Activated T-cell treated with anti-CD3 and anti-CD28 coated beads, Interleukin-2, amount 50 U/mL, for 24 hours (primary cell): ENCODE results near the gene ACOX3.
A peak's percentile ranks its signal among the peaks of the same experiment; 100 is the strongest.
"Not testable (repeated sequence)": the region's sequence is repeated elsewhere in the genome, so short reads cannot be mapped to it uniquely, and the experiment has no call there.

ENCODE experiments used
- DNase-seq: peaks from one replicate; pipeline ENCODE4 v3.0.0-alpha.2; 2020
- H3K27ac Mint-ChIP-seq: 2 replicates; pipeline ENCODE4 v1.8.0; 2020; ENCODE audit warnings: mild to moderate bottlenecking, mixed read lengths
- H3K27me3 Mint-ChIP-seq: 2 replicates; pipeline ENCODE4 v1.8.0; 2020; ENCODE audit warnings: mixed read lengths
- H3K36me3 Mint-ChIP-seq: 2 replicates; pipeline ENCODE4 v1.8.0; 2020; ENCODE audit warnings: low read depth, mixed read lengths
- H3K4me1 Mint-ChIP-seq: 2 replicates; pipeline ENCODE4 v1.8.0; 2020; ENCODE audit warnings: low read depth, mixed read lengths
- H3K4me3 Mint-ChIP-seq: 2 replicates; pipeline ENCODE4 v1.8.0; 2020; ENCODE audit warnings: mild to moderate bottlenecking, moderate library complexity, mixed read lengths
- H3K9me3 Mint-ChIP-seq: 2 replicates; pipeline ENCODE4 v1.8.0; 2020; ENCODE audit warnings: mixed read lengths

The ACOX3 gene

DNA sequence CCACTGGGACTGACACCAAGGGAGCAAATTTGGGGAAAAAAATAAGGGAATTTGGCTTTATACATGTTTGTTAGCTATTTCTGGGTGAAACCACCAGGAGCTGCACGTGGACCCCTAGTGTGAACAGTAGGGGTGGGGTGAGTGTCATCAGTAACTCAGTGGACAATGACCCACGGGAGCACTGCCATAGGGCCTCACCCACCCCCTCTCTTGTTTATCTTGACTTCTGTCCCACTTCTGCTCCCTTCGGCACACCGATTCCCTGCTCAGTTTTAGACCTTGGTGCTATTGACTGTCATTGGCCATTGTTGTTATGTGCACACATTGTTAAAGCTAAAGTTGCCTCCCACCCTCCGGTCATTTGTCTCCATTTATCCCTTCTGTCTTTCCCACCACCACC is 9.0 kb downstream of the ACOX3 start:
- H3K4me1 Mint-ChIP-seq = peaks cover 37% of the 10 kb centered on the region
- DNase-seq = no peak
- no peak overlapping the region for H3K4me3 Mint-ChIP-seq
- peaks cover 26% of the 10 kb centered on the region for H3K36me3 Mint-ChIP-seq
- no peak overlapping the region for H3K27ac Mint-ChIP-seq
- H3K9me3 Mint-ChIP-seq = no peaks in the 10 kb centered on the region
- H3K27me3 Mint-ChIP-seq = no peaks in the 10 kb centered on the region

- no peaks in the 10 kb centered on the region for H3K27me3 Mint-ChIP-seq
- peaks cover 26% of the 10 kb centered on the region for H3K4me1 Mint-ChIP-seq
- peak; percentile 99 for DNase-seq
- H3K9me3 Mint-ChIP-seq = no peaks in the 10 kb centered on the region
- H3K4me3 Mint-ChIP-seq = peak overlapping the region; percentile 93
- peaks cover 8% of the 10 kb centered on the region for H3K36me3 Mint-ChIP-seq
- H3K27ac Mint-ChIP-seq = peak overlapping the region; percentile 94
Observed at GRCh38 chr4:8428288-8429097, 12.0 kb downstream of the ACOX3 start.

DNA sequence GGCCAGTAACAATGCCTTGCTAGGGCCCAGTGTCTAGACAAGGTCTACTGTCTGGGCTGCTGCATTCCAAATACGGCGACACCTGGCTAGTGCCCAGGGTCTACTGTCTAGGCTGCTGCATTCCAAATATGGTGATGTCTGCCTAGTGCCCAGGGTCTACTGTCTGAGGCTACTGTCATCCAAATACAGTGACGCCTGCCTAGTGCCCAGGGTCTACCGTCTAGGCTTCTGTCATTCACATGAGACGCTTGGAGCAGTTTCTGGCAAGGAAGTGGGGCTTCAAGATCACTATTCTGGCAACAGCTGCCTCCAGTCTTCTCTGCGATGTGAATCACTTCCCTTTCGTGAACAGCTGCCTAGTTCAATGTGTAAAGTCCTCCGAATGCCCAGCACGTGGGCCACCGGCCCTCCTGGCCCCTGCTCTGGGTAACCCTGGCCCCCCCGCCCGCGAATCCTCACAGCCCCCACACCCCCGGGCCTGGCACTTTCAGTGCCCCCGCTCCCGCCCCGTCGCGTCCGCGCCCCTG is 12.7 kb downstream of the ACOX3 start:
- DNase-seq = no peak
- peak overlapping the region; percentile 93 for H3K4me3 Mint-ChIP-seq
- peaks cover 26% of the 10 kb centered on the region for H3K4me1 Mint-ChIP-seq
- H3K27ac Mint-ChIP-seq = peak overlapping the region; percentile 94
- H3K9me3 Mint-ChIP-seq = no peaks in the 10 kb centered on the region
- peaks cover 6% of the 10 kb centered on the region for H3K36me3 Mint-ChIP-seq
- H3K27me3 Mint-ChIP-seq = no peaks in the 10 kb centered on the region

GRCh38 chr4:8427262-8427661 is 13.3 kb downstream of the ACOX3 start:
- no peak for DNase-seq
- Mint-ChIP-seq H3K36me3 (peaks cover 6% of the 10 kb centered on the region), H3K27ac (no peak overlapping the region)

DNA sequence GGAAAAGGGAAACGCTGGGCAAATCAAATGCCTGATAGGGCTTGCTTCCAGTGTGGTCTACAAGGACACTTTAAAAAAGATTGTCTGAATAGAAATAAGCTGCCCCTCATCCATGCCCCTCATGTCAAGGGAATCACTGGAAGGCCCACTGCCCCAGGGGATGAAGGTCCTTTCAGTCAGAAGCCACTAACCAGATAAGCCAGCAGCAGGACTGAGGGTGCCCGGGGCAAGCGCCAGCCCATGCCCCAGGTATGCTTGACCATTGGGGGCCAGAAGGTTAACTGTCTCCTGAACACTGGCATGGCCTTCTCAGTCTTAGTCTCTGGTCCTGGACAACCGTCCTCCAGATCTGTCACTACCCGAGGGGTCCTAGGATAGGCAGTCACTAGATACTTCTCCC is 17.7 kb downstream of the ACOX3 start:
- Mint-ChIP-seq H3K27me3 (no peaks in the 10 kb centered on the region), H3K4me1 (peaks cover 56% of the 10 kb centered on the region), H3K4me3 (no peak overlapping the region), H3K9me3 (no peaks in the 10 kb centered on the region), H3K36me3 (peaks cover 22% of the 10 kb centered on the region), H3K27ac (no peak overlapping the region)
- DNase-seq = no peak

More at GRCh38 chr4:8427262-8427661, 13.3 kb downstream of the ACOX3 start:
- Mint-ChIP-seq H3K9me3 (no peaks in the 10 kb centered on the region), H3K4me3 (peak overlapping the region; percentile 93), H3K27me3 (no peaks in the 10 kb centered on the region), H3K4me1 (peaks cover 27% of the 10 kb centered on the region)

DNA sequence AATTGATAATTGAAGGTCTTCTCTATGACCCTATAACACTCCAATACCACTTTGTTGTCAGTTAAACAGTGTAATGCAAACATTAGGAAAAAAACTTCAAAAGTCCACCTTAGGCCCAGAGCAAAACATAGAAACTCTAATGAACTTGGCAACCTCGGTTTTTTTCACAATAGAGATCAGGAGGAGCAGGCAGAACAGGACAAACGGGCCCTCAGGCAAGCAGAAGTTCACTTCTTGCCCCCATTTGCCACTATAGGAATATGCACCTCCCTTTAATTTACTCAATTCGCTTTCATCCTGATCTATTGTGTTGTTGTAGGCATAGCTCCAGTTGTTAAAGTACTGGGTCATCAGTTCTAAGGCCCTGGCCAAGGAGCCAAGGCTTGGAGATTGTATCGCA is 18.2 kb downstream of the ACOX3 start:
- no peak for DNase-seq
- Mint-ChIP-seq H3K27ac (no peak overlapping the region), H3K27me3 (no peaks in the 10 kb centered on the region), H3K9me3 (no peaks in the 10 kb centered on the region), H3K4me3 (no peak overlapping the region), H3K4me1 (peaks cover 55% of the 10 kb centered on the region), H3K36me3 (peaks cover 22% of the 10 kb centered on the region)

DNA sequence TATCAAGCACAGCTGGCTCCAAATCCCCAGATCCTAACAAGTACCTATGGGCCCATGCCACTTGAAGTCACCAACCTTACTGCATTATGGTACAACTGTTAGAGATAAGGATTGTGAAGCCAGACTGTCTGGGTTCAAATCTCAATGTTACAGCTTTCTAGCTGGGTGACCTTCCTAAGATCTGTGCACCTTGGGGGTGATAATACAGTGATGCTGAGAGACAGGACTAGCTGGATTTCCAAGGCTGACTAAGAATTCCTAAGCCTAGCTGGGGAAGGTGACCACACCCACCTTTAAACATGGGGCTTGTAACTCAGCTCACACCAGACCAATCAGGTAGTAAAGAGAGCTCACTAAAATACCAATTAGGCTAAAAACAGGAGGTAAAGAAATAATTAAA is 20.4 kb downstream of the ACOX3 start:
- not testable (repeated sequence) for H3K27me3 Mint-ChIP-seq, H3K9me3 Mint-ChIP-seq, H3K4me3 Mint-ChIP-seq, DNase-seq
- peak overlapping the region; percentile 95 for H3K27ac Mint-ChIP-seq
- H3K4me1 Mint-ChIP-seq = peaks cover 40% of the 10 kb centered on the region
- peaks cover 36% of the 10 kb centered on the region for H3K36me3 Mint-ChIP-seq

DNA sequence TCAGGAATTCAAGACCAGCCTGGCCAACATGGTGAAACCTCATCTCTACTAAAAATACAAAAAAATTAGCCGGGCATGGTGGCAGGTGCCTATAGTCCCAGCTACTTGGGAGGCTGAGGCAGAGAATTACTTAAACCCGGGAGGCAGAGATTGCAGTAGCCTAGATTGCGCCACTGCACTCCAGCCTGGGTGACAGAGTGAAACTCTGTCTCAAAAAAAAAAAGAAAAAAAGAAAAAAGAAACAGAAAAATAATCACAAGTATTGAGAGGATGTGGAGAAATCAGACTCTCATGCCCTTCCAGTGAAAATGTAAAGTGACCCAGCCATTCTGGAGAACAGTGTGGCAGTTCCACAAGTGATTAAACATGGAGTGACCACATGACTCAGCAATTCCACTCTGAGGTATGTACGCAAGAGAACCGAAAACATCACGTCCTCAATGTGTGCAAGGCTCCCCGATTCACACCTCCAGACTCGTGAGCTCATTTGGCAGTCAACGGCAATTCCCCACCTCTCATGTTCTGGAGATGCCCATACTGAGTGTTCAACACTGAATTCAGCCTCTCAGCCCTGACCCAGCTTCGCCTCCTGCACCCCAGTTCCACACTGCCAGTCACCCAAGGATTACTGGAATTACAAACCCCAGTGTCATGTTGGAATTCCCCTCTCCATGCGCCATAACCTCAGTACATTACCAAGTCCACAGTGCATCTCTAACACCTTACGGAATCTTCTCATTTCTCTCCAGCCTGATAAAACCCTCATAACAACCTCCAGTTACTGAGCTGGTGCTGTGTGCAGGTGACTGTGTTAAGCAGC is 21.1 kb downstream of the ACOX3 start:
- Mint-ChIP-seq H3K27ac (peak overlapping the region; percentile 95), H3K27me3 (no peaks in the 10 kb centered on the region), H3K4me1 (peaks cover 46% of the 10 kb centered on the region), H3K4me3 (peak overlapping the region; percentile 27), H3K36me3 (peaks cover 43% of the 10 kb centered on the region), H3K9me3 (no peaks in the 10 kb centered on the region)
- DNase-seq = peak; percentile 58

GRCh38 chr4:8417071-8417614 is 23.4 kb downstream of the ACOX3 start:
- no peak overlapping the region for H3K27ac Mint-ChIP-seq
- H3K4me3 Mint-ChIP-seq = no peak overlapping the region
- H3K4me1 Mint-ChIP-seq = peaks cover 54% of the 10 kb centered on the region
- H3K36me3 Mint-ChIP-seq = peaks cover 53% of the 10 kb centered on the region
- H3K9me3 Mint-ChIP-seq = no peaks in the 10 kb centered on the region
- no peak for DNase-seq
- no peaks in the 10 kb centered on the region for H3K27me3 Mint-ChIP-seq

DNA sequence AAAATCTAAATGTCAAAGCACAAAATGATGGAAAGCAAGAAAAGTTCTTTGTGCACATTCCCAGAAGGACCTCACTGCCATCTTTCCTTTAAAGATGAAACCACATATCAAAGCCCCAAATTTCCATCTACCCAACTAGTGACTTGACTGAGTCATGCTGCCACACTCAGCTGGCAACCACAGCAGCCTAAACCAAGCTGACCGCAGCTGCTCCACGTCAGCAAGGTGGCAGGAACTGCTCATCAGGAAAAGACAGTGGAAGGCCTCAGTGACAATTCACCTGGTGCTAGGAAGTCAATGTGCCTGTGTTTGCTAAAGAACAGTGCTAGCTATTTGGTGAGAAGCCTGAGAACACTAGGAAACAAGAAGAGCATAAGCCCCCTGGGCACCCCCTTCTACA is 26.1 kb downstream of the ACOX3 start:
- no peaks in the 10 kb centered on the region for H3K27me3 Mint-ChIP-seq
- peaks cover 62% of the 10 kb centered on the region for H3K36me3 Mint-ChIP-seq
- peak overlapping the region; percentile 83 for H3K27ac Mint-ChIP-seq
- peaks cover 34% of the 10 kb centered on the region for H3K4me1 Mint-ChIP-seq
- no peaks in the 10 kb centered on the region for H3K9me3 Mint-ChIP-seq
- DNase-seq = peak; percentile 59
- peak overlapping the region; percentile 7 for H3K4me3 Mint-ChIP-seq

DNA sequence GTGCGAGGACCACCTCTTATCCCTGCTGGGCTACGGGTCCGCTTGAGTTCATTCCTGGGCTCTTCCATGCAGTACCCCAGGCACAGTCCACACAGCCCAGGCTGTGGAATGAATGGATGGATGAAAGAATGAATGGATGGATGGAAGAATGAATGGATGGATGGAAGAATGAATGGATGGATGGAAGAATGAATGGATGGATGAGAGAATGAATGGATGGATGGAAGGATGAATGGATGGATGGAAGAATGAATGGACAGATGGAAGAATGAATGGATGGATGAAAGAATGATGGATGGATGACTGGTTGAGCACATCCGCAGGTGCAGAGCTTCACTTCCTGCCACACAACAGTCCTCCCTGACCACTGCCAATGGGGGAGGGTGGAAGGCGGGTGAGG is 28.2 kb downstream of the ACOX3 start:
- Mint-ChIP-seq H3K36me3 (peaks cover 81% of the 10 kb centered on the region), H3K4me1 (peaks cover 22% of the 10 kb centered on the region), H3K4me3 (no peak overlapping the region), H3K9me3 (no peaks in the 10 kb centered on the region), H3K27me3 (no peaks in the 10 kb centered on the region), H3K27ac (no peak overlapping the region)
- DNase-seq = no peak

DNA sequence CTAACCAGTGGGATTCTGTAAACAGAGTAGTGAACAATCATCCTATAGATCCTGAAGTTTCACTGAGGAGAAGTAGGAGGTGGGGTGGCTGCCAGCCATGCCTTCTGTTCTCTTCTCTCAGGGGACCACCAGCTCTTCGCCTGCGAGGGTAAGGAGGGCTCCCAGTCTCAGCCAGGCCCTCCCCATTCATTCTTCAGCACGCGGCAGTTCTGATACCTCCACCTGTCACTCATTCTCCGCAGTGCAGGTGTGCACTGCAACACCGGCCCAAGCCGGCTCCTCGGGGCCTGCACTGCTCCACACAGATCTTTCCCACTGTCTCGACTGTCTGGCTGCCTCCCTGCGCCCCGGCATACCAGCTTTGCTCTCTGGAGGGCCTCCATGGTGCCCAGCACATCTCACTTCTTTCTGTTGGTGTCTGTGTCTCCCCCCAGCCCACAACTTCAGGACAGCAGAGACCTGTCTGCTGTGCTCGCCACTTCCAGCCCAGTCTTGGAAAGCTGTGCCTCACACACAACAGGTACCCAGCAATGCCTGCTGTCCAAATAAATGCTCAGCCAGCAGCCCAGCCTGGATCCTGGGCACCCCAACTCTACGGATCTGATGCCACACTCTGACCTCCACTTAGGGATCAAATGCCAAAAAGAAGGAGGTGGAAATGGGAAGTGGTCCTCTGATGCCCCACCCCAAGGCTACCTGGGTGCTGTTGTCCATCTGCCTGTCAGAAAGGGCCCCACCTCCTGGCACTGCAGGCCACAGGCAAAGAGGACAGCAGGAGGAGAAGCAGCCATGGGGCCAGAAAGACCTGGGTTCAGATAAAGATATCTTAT is 29.0 kb downstream of the ACOX3 start:
- H3K27ac Mint-ChIP-seq = no peak overlapping the region

GRCh38 chr4:8410641-8411271 is 29.8 kb downstream of the ACOX3 start:
- Mint-ChIP-seq H3K27ac (peak overlapping the region; percentile 4), H3K36me3 (peaks cover 84% of the 10 kb centered on the region)

More for the DNA sequence above, 29.0 kb downstream of the ACOX3 start:
- Mint-ChIP-seq H3K9me3 (no peaks in the 10 kb centered on the region), H3K4me3 (no peak overlapping the region), H3K4me1 (peaks cover 22% of the 10 kb centered on the region), H3K27me3 (no peaks in the 10 kb centered on the region), H3K36me3 (peaks cover 81% of the 10 kb centered on the region)
- DNase-seq = no peak

More at GRCh38 chr4:8410641-8411271, 29.8 kb downstream of the ACOX3 start:
- no peaks in the 10 kb centered on the region for H3K27me3 Mint-ChIP-seq
- no peak for DNase-seq
- no peak overlapping the region for H3K4me3 Mint-ChIP-seq
- peaks cover 22% of the 10 kb centered on the region for H3K4me1 Mint-ChIP-seq
- no peaks in the 10 kb centered on the region for H3K9me3 Mint-ChIP-seq
